HEK293 (cell line): ENCODE data around the gene RUNX1.

Experiments used
- ZBTB6 ChIP-seq: fragments of 450-650 bp; formaldehyde crosslinking; IDR thresholded peaks from 2 replicates; pipeline ENCODE4 v1.5.1; 2017; ENCODE audit warnings: missing biosample characterization, missing genetic modification characterization
- ZNF335 ChIP-seq: fragments of 450-650 bp; formaldehyde crosslinking; conservative IDR thresholded peaks from 2 replicates; pipeline ENCODE4 v1.5.1; 2016; ENCODE audit warnings: missing biosample characterization, missing genetic modification characterization
- ZNF830 ChIP-seq: fragments of 450-650 bp; IDR thresholded peaks from 2 replicates; pipeline ENCODE4 v1.5.0; 2018; ENCODE audit warnings: missing biosample characterization, missing genetic modification characterization, low read depth, mild to moderate bottlenecking, moderate library complexity
- TF ChIP-seq, protein P1 (sequence below): fragments of 450-650 bp; formaldehyde crosslinking; IDR thresholded peaks from 2 replicates; pipeline ENCODE4 v1.5.1; 2016; ENCODE audit warnings: missing biosample characterization, missing genetic modification characterization

- TF ChIP-seq, protein P1, sequence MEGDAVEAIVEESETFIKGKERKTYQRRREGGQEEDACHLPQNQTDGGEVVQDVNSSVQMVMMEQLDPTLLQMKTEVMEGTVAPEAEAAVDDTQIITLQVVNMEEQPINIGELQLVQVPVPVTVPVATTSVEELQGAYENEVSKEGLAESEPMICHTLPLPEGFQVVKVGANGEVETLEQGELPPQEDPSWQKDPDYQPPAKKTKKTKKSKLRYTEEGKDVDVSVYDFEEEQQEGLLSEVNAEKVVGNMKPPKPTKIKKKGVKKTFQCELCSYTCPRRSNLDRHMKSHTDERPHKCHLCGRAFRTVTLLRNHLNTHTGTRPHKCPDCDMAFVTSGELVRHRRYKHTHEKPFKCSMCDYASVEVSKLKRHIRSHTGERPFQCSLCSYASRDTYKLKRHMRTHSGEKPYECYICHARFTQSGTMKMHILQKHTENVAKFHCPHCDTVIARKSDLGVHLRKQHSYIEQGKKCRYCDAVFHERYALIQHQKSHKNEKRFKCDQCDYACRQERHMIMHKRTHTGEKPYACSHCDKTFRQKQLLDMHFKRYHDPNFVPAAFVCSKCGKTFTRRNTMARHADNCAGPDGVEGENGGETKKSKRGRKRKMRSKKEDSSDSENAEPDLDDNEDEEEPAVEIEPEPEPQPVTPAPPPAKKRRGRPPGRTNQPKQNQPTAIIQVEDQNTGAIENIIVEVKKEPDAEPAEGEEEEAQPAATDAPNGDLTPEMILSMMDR (tag by site-specific recombination): no peak
- no peak for TF ChIP-seq ZNF335 (tag by site-specific recombination)
- no peak for TF ChIP-seq ZBTB6 (tag by site-specific recombination)
- no peak for TF ChIP-seq ZNF830 (tag by site-specific recombination)
Observed at GRCh38 chr21:35057428-35057827, 8.3 kb upstream of the RUNX1 start.
